Embryonic facial prominence (tissue), 1 donor: ENCODE results near the gene ITPR2.
"Not testable (repeated sequence)": the region's sequence is repeated elsewhere in the genome, so short reads cannot be mapped to it uniquely, and the experiment has no call there.

Experiments
- DNase-seq: peaks from one replicate; pipeline ENCODE4 v3.0.0-alpha.2; 2016; ENCODE audit errors: extremely low spot score

The ITPR2 gene

GRCh38 chr12:26786865-26787514 is 46.0 kb downstream of the ITPR2 start:
- DNase-seq, result no peak

GRCh38 chr12:26786491-26786864 is 46.5 kb downstream of the ITPR2 start:
- no peak for DNase-seq

- DNase-seq, result not testable (repeated sequence)
Observed at GRCh38 chr12:26783816-26784379, 49.1 kb downstream of the ITPR2 start.

GRCh38 chr12:26783131-26783526 is 49.9 kb downstream of the ITPR2 start:
- no peak for DNase-seq

GRCh38 chr12:26782372-26783130 is 50.4 kb downstream of the ITPR2 start:
- DNase-seq, result no peak

- not testable (repeated sequence) for DNase-seq
Observed at GRCh38 chr12:26780656-26781055, 52.3 kb downstream of the ITPR2 start.

GRCh38 chr12:26778173-26778775 is 54.7 kb downstream of the ITPR2 start:
- not testable (repeated sequence) for DNase-seq

- DNase-seq, result no peak
Observed at GRCh38 chr12:26777236-26777635, 55.8 kb downstream of the ITPR2 start.

GRCh38 chr12:26775991-26776390 is 57.0 kb downstream of the ITPR2 start:
- not testable (repeated sequence) for DNase-seq

GRCh38 chr12:26773313-26774104 is 59.5 kb downstream of the ITPR2 start:
- no peak for DNase-seq

GRCh38 chr12:26771861-26772260 is 61.1 kb downstream of the ITPR2 start:
- no peak for DNase-seq

GRCh38 chr12:26770239-26771070 is 62.5 kb downstream of the ITPR2 start:
- DNase-seq, result no peak

GRCh38 chr12:26769611-26770010 is 63.4 kb downstream of the ITPR2 start:
- no peak for DNase-seq

- DNase-seq, result no peak
Observed at GRCh38 chr12:26768611-26769603, 64.1 kb downstream of the ITPR2 start.

- no peak for DNase-seq
Observed at GRCh38 chr12:26767865-26768264, 65.1 kb downstream of the ITPR2 start.

- DNase-seq, result no peak
Observed at GRCh38 chr12:26767116-26767515, 65.9 kb downstream of the ITPR2 start.

GRCh38 chr12:26762186-26762585 is 70.8 kb downstream of the ITPR2 start:
- DNase-seq, result no peak

- DNase-seq, result no peak
Observed at GRCh38 chr12:26761775-26762174, 71.2 kb downstream of the ITPR2 start.

GRCh38 chr12:26760657-26761293 is 72.2 kb downstream of the ITPR2 start:
- no peak for DNase-seq
